IPS-NIHi11 (cell line): ENCODE measurements around the gene NACC2.
A peak's percentile ranks its signal among the peaks of the same experiment; 100 is the strongest.

Experiments
- DNase-seq: peaks from one replicate; pipeline ENCODE4 v3.0.0; 2012; ENCODE audit warnings: mixed read lengths, low spot score

NACC2 gene

DNA sequence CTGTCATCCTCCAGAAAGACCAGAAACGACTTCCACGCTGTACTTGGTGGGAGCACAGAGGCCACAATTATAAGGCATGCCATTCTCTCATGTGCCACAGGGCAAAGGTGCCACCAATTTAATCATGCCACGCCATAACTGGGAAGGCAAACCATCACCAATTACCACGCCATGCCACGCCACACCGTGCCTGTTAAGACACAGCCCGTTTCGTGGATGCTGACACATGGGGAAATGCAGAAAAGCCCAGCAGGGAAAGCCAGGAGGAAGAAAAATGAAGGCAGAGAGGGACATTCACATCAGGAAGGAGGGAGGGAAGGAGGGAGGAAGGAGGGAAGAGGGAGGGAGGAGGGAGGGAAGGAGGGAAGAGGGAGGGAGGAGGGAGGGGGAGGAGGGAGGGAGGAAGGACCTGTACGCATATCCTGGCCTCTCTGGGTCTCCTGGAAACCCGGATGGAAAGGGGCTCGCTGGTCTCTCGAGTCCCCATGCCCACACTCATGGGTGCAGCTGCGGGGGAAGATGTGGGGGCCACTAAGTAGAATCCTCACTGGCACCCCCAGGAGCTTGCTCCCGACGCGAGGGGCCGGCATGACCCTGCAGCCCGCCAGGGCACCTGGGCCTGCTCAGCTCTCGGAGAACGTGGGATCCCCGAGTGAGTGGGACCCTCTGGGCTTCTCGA, 72.2 kb downstream of the NACC2 start:
- DNase-seq = peak; percentile 11

DNA sequence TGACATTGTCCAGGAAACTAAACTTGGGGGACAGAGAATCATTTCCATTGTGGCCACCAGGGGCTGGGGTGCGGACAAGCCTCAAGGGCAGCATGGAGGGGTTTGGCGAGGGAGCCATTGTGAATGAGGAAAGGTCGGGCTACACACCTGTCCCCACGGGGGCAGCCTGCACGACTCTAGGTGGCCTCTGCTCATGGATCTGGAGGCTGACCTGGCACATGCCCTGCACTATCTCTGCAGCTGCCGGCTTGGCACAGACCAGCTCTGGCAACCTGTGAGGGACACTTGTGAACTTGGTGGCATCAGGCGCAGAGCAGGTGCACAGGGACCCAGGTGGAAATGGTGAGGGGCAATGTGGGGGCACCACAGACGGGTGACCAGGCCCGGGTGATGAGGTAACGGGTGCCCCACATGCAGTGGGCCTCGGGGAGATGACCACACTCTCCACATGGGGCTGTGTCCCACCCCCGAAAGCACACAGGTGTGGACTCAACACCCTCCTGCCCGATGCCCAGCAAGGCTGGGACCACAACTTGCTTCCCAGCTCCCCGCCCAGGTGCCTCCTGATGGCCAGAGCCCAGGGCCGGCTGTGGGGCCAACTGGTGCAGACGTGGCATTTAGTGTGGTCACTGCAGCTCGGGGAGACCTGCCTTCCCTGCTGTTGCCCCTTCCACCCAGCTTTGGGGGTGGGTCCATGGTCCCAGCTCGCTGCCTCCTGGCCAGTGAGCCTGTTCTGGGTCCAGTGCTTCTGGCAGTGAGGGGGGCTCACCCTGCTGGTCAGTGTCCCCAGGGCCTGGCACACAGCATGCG, 73.0 kb downstream of the NACC2 start:
- no peak for DNase-seq

DNA sequence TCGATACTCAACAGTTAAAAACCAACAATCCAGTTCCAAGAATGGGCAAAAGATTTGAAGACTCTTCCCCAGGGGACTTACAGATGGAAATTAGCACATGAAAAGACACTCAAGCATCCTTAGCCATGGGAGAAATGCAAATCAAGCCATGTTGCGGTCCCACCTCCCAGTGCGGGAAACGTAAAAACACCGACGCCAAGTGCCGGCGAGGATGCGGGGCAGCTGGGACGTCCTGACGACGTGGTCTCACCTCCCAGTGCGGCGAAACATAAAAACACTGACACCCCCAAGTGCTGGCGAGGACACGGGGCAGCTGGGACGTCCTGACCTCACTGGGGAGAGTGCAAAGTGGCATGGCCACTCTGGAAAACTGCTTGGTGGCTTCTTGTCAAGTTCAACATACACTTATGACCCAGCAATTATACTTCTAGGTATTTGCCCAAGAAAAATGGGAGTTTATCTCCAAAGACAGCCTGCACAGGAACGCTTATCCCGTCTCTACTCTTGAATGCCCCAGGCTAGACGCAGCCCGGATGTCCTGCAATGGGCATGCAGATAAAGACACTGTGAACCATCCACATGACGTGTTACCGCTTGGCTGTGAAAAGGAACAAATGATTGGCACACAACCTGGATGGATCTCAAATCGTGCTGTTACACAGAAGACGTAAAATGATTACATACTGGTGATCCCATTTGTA, 73.8 kb downstream of the NACC2 start:
- DNase-seq = no peak

DNA sequence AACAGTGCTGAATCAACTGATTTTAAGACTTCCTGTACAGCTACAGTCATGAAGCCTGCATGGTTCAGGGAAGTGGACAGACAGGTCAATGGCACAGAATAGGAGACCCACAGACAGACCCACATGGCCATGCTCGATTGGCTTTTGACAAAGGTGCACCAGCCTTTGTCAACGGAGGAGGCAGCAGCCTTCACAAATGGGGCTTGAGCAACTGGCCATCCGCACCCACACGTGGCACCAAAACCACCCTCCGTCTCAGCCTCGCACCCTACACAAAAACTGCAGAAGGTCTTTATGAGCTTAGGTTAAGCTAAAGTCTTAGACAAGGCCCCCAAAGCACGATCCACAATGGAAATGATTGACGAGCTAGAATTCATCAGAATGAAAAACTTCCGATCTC, 74.4 kb downstream of the NACC2 start:
- DNase-seq = no peak

DNA sequence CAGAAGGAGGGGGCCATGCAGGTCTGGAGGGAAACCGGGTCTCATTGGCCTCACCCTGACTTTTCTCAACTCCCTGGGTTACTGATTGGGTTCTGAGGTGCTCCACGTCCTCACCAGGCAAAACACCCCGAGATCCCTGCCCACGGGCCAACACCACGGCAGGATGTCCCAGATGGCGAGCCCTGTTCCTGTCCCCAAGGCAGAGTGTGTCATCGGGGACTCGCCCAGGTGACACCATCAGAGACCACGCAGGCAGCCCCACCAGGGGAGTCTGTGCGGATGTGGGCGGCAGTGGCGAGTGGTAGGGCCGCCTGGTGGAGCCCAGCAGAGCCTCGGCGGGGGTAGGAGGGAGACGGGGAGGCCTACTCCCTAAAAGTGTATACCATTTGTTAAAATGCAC, 74.9 kb downstream of the NACC2 start:
- DNase-seq = no peak

DNA sequence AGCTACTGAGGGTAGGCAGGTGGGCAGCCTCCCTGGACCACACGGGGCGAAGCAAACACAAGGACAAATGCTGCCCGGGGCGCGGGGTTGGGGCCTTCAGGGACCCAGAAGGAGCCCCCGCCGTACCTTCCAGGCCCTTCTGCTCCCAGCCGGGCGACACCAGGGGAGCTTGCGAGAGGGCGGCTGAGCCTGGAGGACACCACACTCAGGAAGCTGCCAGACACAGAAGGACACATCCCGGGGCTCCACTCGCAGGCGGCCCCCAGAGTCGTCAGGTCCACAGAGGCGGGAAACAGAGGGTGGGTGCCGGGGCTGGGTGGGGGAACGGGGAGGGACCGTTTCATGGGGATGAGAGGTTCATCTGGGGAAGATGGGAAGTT, 75.4 kb downstream of the NACC2 start:
- no peak for DNase-seq

DNA sequence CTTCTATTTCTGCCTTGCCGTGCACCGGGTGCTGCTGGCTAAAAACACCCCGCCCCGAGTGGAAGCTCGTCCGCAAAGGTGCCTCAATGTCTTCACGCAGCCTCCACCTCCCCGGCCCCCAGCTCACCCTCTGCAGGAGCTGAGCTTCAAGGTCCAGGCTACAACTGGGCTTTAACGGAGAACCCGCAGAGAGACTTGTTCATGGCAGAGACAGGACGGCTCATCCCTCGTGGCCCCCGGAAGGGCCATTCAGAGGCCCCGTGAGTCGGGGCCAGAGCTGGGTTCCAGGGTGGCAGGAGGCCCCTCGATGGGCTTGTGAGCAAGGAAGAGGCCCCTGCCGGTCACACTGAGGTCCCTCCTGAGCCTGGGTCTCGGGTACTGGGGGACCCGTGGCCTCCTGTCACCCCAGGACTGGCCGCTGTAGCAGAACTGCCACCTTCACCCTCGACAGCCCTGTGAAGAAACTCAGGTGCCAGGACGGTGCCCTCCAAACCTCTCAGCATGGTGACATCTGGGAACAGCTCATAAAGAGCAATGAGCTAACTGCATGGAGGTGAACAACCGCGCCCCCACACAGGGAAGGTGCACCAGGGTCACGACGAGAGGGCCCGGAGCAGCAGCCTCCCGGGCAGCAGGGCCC, 75.9 kb downstream of the NACC2 start:
- no peak for DNase-seq

DNA sequence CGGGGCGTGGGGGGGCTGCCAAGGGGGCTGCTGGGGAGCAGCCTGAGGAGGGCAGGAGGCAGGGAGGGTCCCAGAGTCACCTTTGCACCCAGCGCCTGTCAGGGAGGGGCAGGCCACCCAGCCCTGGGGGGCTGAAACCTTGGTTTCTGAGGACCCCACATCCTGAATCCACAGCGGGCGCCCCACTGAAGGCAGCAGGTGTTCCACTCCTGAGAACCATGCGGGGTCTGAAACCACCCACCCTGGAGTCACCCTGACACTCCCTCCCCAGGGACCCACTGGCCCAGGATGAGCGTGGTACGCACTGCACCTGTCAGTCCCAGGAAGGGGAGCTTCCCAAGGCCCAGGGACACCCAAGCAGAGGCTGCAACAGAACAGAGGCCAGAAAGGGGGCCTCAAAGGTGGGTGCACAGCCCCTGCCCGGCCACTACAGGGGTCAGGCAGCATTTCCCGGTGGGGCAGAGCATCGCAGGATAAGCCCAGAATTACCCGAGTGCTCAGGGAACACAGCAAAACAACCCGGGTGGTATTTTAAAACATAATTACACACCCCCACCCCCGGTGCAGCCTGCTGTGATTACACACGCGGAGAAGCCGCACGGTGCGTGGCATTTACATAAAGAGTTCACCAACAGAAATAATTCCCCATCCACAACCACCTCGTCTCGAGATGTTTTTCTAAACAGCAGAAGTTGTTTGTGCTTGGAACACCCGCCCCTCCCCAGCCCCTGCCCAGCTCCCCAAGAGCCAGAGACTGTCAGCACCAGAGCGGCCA, 76.6 kb downstream of the NACC2 start:
- DNase-seq = no peak

DNA sequence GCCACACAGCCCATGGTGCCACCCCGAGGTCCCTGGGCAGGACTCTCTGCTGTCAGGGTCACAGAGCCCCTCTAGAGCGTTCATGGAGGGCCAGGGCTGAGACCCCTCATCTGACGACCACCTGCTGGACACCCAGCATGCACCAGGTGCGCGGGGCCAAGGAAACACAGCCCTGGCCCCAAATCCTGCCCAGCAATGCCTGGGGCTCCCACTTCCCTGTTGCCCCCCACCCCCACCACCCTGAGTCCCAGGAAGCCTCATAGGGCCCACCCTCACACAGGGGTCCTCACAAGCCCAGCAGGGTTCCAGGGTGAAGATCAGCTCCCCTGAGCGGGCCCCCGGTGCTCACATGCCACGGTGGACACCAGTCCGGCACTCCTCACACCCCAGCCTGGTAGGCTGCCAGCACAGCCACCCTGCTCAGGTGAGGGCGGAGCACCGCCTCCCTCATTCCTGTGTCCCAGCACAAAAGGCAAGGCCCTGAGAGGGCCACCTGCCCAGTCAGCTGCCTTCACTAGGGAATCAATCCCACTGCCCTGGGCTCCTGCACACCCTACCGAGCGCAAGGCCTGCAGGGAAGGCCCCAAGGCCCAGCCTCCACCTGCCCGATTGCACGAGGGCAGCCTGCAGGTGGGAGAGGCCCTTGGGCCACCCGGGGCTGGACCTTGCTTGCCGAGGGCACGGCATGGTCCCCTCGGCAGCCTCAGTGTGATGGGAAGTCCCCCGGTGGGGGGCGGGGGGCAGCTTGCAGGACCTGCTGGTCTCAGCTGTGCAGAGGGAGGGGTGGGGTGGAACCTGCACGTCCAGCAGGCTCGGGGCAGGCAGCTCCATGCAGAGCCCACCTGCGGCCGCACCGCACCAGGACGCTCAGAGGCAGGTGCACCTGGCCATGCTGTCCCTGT, 77.5 kb downstream of the NACC2 start:
- DNase-seq = peak; percentile 57

DNA sequence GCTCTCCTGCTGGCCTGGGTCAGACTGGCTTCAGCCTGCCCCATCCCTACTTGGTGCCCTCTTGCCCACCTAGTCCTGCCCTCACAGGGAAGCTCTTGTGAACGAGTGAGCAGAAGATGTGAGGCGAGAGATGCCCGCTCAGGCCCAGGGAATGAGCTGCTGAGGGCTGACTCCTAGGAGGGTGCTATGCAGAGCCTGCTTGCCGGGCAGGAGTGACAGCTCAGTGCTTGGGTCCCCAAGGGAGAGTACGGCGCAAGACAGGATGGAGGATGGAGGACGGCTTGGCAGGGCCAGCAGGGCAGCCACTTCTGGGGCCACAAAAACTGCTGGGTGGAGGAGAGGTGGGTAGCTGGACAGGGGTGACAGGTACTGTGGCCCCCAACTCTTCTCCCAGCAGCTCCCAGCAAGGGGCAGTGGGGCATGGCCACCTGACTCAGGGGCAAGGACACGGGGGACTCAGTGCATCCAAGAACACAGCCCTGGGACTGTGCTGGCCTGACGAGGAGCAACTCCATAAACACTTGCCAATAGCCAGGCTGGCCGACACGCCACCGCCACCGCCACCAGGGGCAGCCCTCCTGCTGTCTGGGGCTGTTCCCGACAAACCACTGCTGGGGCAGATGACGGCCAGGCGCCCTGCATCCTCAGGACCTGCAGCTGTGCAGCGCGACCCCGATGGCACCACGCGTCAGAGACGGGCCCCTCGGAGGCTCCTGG, 78.4 kb downstream of the NACC2 start:
- DNase-seq = no peak

DNA sequence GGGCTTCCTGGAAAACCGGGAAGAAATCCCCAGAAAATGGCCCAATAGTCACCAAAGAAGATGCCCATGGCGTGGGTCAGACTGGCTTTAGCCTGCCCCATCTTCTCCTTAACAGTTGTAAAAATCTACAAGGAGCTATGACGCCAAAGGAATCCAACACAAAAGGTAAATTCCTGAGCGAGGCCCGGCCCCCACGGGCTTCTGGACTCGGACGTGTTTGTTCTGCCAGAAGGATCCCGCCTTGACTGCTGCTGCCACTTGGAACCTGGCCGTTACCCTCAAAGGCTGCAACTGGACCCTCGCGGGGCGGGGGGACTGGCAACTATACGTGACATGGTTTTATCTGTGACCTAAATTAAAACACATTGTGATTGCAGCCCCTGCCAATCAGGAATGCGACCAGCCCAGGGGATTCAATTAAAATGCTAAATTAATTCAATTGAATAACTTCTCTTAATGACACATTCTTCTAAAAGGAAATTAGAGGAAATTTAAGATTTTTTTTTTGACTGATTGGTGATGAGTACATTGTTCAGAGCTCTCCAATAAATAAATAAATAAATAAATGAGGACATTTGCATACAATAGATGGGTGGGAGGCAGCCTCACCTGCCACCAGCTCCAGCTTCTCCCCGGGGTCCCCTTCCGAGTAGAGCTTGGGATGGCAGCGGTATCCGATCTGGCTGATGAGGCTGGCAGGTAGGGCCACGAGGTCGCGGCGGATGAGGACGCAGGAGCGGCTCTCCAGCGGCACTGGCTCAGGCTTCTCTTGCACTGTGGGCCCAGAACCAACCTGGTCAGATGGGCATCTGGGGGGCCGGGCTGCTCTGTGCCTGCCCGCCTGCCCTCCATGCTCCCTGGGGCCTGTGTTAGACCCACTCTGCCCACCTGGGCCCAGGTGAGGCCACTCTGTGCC, 79.2 kb downstream of the NACC2 start:
- DNase-seq = no peak

DNA sequence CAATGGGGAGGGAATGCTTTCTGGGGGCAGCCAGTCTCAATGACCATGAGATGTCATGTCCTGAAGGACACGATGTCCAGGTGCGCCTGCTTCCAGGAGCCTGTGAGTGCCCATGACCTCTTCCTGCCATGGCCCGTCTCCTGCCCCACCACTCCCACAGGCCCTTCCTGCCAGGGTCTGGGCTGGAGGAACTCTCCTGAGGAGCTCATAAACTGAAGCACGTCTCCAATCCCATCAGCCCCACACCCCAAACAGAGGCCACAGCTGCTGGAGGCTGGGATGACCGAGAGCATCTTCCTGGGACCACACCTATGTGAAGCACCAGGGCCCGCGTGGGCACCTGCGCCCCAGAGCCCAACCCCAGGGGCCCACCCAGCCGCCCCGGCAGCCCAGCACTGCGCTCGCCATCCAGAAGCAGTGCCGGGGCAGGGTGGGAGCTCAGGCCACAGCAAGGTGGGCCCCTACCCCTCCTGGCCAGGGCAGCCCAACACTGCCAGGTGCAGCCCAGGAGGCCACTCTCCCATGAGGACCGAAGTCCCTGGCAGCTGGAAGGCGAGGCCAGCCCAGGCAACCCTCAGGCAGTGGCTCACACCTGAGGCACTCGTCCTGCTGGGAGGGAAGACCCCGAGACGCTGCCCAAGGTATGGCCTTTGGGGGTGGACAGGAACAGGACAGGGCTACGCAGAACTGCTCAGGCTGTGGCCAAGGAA, 80.0 kb downstream of the NACC2 start:
- DNase-seq = no peak

DNA sequence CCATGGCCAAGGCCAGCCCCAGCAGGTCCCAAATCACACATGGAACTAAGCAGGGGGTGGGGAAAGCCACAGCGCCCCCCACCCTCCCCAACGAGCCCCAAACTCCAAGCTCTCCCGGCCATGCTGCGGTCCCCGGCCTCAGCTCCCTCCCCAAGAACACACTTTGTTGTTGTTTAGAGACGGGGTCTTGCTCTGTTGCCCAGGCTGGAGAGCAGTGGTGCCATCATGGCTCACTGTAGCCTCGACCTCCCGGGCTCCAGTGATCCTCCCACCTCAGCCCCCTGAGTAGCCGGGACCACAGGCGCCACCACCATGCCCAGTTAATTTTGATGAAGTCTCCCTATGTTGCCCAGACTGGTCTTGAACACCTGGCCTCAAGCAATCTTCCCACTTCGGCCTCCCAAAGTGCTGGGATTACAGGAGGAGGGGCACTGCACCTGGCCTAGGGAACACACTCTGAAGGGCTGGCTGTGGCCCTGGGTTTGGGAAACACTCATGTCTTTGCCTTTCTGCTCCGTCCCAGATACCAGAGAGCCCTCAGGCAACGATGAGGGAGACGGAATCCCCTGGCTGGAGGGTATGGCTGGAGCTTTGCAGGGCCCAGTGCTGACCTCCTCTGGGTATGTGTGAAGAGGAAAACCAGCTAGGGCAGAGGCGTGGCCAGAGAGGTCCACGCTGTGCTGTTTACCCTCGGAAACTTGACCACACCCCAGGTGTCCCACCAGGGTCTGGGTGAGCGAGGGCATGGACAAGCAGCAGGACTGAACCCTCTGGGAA, 80.8 kb downstream of the NACC2 start:
- no peak for DNase-seq

DNA sequence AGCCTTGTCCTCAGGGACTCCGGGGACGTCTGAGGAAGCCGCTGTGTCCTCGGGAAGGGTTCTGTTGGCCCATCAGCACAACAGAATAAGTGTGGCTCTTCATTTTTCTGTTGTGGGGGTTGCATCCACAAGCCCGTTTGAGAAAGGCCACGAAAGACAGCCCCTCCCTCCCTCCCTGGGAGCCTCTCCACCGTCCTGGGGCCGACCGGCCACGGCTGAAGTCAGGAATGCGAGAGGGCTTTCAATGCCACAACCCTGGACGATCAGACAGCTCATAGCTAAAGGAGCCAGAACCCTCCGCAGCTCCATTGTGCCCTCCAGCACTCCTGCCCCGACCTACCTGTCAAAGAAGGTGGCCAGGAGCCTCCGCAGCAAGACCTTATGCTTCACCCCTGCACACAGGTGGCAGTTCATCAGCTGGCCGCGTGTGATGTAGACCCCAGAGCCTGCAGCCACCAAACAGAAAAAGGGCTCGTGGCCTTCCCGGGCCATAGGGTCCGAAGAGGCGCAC, 81.5 kb downstream of the NACC2 start:
- DNase-seq = no peak

DNA sequence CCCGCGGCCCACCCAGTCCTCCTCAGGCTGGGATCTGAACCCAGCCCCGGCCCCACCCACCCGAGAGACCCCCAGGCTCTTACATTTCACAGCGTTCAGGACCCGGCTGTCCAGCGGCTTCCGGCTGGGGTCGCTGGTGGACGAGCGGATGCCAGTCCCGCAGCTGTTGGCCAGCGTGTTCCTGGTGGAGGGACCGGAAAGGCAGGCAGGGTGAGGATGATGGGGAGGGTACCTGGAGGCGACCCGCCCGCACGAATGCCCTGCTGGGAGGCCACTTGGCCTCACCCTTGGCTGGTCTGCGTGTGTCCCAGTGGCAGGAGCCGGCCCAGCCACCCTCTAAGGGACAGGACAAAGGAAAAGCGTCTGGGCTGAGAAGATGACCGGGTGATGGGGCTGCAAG, 82.0 kb downstream of the NACC2 start:
- no peak for DNase-seq

DNA sequence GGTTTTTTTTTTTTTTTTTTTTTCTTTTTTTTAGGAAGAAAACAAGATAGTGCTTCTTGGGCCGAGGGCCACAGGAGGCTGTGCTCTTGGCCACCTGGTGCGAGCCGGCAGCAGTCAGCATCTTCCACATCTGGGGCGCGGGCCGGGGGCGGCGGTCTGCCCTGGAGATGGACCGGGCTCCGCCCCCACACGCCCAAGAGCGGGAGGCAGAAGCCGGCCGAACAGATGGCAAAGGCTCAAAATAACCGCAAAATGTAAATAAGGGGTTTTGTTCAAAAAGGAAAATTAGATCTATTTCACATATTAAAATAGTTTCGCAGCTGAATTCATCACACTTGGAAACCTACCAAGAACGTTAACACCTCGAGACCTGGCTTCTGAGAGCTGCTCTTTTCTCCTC, 82.4 kb downstream of the NACC2 start:
- DNase-seq = no peak

DNA sequence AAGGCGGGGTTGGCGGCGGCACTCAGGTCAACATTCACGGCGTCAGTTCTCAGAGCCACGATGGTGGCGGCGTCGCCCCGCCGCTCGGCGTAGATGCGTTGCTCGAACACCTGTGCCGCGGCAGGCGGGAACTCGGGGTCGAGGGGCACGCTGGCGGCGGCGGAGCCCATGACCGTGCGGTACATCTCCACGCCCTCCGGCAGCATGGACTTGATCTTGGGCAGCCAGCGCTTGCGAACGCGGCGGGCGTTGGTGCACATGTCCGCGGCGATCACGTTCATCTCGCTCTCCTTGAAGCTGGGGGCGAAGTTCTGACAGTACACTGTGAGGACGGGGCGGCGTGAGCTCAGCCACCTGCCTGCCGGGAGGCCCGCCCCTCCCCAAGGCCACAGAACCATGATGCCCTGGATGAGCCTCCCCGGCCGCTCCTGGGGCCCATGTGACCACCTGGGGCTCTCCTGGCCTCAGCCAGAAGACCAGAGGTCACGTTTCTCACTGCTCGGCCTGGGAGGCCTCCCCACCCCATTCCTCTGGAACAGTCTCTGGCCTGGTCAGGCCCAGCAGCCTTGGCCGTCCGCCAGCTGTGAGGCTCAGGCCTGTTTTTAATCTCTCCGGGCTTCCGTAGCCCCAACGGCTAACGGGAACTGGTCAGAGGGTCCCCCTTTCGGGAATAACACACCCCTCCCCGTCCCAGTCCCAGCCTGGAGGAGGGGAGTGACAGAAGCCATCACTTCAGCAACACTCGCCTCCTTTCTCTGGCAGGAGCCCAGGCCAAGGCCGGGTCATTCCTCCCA, 83.2 kb downstream of the NACC2 start:
- DNase-seq = no peak
